Stimulated activated CD8-positive, alpha-beta memory T cell treated with anti-CD3 and anti-CD28 coated beads, Interleukin-12 subunit alpha, Interleukin-12 subunit beta, amount 100 ng/mL, for 24 hours (primary cell): ENCODE results near the gene CACNB4.
"Not testable (repeated sequence)": the region's sequence is repeated elsewhere in the genome, so short reads cannot be mapped to it uniquely, and the experiment has no call there.

Experiments used
- DNase-seq: peaks from one replicate; pipeline ENCODE4 v3.0.0-alpha.2; 2020; ENCODE audit errors: extremely low read depth

Gene CACNB4

DNA sequence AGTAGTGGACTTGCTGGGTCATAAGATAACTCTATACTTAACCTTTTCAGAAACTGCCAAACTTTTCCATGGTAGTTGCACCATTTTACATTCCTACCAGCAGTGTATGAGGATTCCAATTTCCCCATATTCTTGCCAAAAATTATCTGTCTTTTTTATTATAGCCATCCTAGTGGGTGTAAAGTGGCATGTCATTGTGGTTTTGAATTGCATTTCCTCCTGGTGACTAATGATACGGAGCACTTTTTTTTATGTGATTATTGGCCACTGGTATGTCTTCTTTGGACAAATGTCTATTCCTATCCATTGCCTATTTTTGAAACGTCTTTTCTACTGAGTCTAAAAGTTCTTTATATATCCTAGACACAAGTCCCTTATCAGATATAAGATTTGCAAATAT lies 44.3 kb downstream of the CACNB4 start:
- DNase-seq: no peak

DNA sequence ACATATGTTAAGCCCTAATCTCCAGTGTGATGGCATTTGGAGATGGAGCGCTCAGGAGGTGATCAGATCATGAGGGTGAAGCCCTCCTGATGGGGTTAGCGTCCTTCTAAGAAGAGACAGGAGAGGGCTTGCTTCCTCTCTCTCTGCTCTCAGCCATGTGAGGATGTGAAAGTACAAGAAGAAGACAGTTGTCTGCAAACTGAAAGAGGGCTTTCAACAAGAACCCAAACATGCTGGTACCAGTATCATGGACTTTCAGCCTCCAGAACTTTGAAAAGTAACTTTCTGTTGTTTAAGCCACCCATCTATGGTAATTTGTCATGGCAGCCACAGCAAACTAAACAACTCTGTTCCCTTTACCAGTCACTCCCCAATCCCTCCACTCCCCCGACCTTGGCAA lies 47.4 kb downstream of the CACNB4 start:
- no peak for DNase-seq

DNA sequence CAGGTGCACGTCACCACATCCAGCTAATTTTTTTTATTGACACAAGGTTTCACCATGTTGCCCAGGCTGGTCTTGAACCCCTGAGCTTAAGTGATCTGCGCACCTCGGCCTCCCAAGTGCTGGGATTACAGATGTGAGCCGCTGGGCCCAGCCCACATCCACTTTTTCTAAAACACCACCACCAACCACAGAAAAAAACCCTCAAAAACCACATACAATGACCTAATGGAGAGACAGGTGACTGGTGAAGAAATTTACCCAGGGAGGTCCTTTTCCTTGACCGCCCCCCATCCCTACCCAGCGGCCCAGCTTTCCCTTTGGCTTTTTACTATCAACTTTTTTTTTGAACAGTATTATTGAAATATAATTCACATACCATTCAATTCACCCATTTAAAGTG lies 47.9 kb downstream of the CACNB4 start:
- no peak for DNase-seq

DNA sequence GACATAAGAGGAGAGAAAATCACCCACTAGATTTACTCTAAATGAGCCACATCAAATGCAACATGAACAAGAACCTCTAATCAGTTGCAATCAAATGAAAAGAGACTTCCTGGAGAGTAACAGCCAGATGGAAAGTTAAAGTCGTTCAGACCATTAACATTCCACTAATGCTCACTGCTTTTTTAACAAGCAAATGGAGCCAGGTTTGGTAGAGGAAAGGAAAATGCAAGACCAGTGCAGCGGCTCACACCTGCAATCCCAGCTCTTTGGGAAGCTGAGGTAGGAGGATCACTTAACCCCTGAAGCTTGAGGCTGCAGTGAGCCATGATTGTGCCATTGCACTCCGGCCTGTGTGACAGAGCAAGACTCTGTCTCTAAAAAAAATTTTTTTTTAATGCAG lies 48.5 kb downstream of the CACNB4 start:
- DNase-seq: no peak

DNA sequence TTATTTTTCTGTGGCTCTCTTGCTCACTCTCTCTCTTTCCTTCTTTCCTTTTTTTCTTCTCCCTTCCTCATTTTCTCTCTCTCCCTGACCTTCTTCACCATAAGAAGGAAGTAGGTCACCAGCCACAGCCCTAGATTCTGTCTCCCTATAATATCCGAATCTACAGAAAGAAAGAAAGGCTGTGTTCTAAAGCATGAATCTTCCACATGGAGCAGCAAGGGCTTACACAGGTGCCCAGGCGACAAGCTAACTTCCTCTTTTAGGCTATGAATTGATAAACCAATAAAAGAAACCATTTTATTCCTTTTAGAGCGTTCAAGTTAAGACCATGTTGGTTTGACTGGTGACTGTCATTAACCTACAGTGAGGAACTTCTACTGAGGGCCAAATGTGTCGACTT lies 49.3 kb downstream of the CACNB4 start:
- DNase-seq: no peak

DNA sequence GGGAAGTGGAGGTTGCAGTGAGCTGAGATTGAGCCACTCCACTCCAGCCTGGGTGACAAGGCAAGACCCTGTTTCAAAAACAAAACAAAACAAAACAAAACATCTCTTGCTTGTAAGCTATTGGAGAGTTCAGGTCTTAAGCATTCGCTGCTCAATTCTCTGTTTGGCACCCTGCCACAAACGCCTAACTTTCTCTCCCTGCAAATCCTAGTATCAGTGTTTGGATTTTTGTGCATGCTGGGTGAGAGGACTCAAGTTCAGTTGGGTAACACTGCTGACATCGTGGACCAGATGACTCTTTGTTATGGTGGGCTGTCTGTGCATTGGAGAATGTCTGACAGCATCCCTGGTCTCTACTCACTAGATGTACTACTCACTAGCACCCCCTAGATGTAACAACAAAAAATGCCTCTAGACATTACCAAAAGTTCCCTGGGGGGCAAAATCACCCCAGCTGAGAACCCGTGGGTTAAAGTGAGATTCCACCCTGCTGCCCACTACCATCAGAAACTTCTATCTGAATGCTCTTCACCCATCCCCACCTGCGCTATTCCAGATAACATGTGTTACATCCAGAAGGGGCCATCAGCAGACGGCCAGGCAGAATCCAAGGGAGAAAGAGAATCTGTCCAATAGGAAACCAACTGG lies 50.9 kb downstream of the CACNB4 start:
- DNase-seq: no peak

DNA sequence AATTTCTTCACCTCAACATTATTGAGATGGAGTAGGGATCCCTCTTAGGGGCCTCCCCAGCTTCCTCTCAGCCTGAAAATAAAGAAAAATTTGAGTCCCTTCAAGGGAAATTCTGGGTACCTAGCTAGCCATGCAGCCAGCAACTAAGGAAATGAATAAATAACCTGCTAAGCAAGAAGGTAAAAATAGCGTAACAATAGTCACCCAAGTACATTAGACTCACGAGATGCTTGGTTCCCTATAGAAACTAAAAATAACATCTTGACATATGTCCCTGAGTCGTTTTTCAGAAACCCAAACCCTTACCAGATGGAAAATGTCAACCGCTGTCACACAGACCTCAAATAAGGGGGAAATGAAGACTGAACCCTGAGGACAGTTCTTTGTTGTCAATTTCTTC lies 51.9 kb downstream of the CACNB4 start:
- no peak for DNase-seq

DNA sequence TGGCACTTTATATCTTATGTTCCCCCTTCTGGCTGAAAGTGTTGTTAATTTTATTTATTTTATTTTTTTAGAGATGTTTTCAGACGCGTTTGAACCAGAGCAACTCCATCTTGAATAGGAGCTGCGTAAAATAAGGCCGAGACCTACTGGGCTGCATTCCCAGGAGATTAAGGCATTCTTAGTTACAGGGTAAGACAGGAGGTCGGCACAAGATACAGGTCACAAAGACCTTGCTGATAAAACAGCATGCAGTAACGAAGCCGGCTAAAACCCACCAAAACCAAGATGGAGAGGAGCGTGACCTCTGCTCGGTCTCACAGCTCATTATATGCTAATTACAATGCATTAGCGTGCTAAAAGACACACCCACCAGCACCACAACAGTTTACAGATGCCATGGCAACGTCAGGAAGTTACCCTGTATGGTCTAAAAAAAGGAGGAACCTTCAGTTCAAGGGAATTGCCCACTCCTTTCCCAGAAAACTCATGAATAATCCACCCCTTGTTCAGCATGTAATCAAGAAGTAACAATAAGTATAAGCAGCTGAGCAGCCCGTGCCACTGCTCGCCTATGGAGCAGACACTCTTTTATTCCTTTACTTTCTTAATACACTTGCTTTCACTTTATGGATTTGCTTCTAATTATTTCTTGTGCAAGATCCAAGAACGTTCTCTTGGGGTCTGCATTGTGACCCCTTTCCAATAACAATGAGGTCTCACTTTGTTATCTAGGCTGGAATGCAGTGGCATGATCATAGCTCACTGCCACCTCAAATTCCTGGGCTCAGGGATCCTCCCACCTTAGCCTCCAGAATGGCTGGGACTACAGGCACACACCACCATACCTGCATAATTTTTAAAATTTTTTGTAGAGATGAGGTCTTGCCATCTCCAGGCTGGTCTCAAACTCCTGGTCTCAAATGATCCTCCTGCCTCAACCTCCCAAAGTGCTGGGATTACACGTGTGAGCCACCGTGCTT lies 55.9 kb downstream of the CACNB4 start:
- DNase-seq: no peak

DNA sequence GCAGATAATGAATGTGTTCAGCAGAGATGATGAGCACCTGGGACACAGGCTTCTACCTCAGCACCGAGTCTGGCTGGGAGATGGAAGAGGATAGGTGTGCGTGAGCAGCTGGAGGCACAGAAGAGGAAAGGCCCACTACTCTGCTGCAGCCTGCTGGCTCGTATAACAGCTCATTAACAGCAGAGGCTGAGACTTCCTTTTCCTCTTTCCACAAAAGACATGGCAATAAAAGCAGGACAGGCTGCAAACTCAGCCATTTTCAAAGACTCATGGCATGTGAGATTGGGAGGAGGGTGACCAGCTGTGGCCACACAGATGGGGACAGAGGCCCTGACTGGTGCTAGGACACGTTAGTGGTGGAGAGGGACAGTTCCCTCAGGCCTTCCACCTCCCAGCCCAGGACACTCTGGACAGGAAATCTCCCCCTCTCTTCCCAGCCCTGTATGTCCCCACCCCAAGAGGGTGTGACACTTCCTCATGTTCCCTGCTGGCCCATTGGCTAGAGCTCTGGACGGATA lies 60.3 kb downstream of the CACNB4 start:
- DNase-seq: no peak

DNA sequence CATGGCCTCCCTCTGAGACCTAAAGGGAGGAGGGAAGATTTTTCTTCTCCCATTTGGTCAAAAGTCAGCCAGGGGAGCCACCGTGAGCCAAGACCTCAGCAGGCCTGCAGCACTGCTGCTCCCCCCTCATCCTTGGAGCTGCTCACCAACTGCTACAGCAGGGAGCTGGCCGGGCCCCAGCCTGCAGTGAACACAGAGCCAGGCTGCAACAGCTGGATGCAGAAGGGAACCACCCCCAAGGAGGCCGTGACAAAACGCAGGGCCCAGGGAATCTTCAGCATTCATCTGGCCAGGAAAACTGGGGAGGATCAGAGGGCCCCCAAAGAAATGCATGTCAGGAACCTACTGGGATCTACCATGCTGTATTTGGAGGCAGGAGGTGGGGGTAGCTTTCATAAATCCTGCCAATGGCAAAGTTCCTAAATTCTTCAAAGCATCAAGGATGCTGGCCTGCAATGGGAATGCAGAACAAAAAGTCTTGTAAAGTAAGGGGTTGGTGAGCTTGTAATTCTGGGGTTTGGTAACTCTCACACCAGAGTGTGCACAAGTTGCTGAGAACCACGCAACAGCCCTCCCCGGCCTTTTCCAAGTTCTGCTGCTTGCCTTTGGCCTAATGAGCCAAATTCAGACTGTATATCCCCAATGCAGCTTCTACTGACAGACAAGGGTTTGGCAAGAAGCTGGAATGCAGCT lies 61.0 kb downstream of the CACNB4 start:
- no peak for DNase-seq

DNA sequence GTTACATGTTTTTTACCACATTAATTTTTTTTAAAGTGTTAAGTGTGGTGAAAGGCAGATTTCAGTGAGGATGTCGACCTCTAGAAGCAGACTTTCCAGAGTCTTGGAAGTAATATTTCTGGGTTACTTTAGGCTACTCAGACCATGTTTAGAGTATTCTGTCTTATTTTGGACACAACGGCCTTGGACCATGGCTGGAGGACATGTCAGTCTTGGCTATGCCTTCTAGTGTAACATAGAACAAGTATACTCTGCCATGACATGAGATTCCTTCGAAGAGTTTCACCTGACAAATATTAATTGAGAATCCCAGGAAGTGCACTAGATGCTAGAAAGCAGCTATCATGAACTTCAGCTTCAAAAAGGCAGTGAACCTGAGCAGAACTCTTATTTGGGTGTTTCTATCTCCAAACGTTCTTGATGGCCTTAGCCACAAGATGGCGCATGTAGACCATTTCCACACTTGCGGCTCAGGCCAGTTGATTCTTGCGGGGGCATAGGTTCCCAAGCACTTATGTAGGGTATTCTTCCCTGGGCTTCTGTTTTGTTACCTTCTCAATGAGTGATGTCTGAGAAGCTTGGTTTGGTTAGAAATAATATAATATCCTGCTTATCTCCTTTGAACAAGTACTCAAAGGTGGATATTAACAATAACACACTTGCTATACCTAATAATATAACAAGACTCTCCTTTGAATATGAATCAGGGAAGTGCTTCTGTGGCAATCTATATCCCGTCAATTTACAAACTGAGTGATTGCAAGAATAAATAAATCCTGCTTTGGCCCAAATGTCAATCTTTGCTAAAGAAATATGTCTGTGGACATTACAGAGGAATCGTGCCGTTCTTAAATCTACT lies 62.0 kb downstream of the CACNB4 start:
- no peak for DNase-seq

DNA sequence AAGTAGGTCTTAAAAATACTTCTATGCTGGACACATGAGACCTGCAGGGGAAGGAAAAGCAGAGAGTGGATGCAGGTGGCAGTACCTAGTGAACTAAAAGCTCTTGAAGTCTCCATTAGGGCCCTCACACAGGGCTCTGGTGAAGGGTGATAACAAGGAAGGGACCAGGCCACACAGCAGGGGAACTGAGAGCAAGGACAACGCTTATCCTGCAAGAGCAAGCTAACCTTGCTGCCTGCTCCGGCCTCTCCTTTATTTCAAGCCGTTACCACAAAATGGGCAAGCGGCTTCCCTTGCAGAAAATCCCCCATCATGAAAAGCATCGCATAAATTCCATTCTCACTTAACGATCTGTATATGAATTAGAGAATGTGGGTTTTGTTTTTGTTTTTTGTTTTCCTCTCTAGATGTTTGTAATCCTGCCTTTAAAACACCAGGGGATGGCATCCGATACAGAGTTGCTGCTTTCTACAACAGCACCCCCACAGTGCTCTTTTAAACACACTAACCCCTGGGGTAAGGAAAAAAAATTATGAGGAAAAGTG lies 64.5 kb downstream of the CACNB4 start:
- no peak for DNase-seq

DNA sequence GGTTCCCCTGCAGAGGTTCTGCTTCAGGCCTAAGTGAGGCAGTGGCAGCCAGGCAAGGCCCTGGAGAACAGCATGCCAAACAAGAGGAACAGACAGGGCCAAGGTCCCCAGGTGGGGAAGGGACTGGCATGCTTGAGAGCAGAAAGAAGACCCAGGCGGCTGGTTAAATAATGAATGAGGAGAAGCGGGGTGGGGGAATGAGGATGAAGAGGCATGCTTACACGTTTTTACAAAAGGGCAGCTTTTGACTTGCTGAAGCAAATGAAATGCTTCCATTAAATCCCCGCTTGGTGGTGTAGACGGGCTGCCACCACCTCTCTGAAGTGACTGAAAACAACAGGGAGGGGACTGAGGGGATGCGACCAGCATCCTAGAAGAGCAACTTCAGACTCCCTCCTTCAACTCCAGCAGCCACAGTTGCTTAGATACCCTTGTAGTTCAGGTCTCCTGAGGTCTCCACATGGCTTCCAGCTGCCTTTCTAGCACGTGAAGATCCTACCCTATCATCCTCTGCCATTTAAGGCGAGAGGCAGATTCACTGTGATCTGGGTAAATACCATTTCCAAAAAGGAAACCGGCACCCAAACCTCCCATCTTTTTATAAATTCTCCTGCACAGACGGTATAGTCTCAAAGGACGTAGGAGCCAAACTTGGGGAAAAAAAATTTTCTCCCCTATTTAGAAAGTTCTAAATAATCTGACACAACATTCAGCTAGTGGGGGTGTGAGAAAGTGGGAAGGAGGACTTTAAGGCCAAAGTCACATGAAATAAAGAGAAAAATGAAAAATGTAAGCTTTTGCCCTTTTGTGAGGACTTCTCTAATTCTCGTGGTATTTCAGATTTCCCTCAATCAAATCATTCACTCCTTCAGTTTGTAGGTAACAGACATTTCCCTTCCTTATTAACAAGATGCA lies 65.6 kb downstream of the CACNB4 start:
- DNase-seq: no peak

DNA sequence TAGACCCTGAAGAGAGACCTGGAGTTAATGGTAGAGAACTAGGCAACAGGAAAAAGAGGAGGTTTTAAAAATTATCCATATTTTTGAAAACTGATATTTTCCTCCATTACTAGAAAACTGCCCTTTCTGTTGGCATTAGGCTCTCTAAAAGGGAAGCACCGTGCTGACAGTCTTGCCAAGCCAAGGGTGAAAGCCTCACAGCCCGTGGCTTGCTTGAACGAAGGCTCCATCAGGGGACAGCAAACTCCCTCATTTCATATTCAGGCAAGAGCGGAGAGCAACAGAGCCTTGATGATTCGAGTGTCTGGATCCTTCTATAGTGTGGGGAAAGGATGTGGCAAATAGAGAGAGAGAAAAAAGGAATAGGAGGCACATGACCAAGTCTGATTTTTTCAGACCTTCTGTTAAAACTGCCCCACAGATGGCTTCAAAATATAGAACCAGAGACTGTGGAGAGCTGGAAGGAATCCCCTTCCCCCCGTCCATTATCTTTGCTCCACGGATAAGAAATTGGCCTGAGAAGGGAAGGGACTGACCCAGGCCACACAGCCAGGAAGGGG lies 67.0 kb downstream of the CACNB4 start:
- DNase-seq: no peak

DNA sequence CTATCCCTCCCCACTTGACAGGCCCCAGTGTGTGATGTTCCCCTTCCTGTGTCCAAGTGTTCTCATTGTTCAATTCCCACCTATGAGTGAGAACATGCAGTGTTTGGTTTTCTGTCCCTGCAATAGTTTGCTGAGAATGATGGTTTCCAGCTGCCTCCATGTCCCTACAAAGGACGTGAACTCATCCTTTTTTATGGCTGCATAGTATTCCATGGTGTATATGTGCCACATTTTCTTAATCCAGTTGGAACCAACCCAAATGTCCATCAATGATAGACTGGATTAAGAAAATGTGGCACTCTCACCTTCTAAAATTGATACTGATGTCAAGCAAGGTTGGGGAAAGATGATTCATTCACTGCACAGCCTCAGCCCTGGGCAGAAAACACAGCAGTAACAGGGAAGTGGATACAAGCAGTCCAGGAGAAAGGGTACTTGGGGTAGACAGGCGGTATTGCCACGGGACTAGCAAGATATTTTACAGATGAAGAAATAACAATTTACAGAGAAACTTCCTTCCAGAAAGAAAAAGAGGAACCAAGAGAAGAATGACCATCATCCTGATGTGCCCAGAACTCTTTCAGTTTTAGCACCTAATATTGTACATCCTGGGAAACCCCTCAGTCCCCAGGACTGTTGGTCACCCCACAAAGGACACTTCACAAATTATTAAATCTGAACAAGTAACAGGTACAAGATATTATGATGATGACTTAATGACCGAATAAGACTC lies 68.1 kb downstream of the CACNB4 start:
- DNase-seq: not testable (repeated sequence)

DNA sequence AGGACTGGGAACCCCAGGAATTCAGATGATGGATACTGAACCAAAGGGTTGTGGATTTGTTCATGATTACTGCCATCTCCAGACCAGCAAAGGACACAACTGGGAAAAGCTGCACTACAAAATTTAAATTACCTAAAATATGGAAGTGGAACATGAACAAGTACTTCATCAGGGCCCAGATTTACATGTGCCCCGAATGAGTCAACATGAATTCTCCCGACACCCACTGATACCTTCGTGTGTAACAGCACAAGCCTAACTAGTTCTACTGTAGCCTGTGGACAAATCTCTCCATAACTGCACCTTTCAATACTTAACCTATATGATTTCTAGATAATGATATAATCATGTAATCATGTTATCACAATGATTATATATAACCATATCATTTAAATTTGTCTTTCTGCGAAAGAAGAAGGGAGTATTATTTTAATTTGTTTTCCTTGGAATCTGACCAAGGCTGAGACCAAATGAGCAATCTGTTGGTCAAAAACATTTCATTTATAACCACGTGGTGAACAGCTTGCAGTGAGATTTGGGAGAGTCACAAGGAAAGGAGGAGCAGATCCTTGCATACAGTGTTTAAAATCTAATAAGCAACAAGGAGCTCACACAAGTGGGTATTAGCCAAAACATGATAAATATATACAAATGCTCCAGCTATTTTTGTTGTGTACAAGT lies 70.5 kb downstream of the CACNB4 start:
- no peak for DNase-seq

DNA sequence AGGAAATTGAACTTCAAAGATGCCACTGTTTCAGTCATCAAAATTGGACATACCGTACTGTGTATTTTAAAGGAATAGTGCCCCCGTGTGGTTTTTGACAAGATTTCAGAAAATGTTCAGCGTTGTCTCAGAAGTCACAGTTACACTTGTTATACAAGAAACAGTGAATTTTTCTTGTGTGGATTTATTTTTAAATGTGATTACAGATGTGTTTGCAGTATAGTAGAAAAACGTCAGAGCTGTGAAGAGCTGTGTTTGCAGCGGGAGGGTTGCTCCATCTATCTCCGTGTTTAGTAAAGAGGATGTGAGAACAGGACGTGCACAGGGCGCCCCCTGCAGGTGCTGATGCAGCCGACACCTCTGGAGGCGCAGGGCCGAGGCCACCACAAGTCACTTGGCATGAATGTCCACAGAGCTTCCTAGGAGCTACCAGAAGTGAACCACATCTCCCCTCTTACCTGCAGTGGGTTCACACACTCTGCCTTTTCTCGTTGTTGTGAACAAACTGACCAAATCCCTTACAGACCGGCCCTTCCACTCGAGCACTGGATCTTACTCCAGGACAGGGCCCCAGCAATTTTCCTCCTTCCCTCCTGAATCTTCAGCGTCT lies 73.1 kb downstream of the CACNB4 start:
- DNase-seq: peak; percentile 55

DNA sequence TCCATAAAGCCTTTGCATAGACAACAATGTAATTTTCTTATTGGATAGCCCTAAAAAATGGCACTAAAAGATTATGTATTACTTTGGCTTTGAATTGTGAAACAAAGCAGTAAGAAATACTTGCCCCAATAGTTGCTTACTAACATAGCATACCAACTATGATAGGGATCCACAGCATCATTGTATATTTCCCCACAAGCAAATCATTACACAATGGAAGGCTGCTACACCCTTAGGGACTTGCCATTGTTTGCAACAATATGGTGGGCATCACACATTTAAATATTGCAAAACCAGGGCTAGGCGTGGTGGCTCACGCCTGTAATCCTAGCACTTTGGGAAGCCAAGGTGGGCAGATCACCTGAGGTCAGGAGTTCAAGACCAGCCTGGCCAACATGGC lies 74.4 kb downstream of the CACNB4 start:
- no peak for DNase-seq
